SU-DHL-6 (cell line): Measurements from ENCODE around the gene SGPP2.

Experiments used
- CTCF ChIP-seq: fragments of 200-600 bp; sonication (generic); IDR thresholded peaks from one replicate; pipeline ENCODE4 v1.5.1; 2017; ENCODE audit warnings: antibody characterized with exemption, mild to moderate bottlenecking, low read length, moderate library complexity; ENCODE audit not compliant: insufficient read depth, poor library complexity, severe bottlenecking
- EZH2phosphoT487 ChIP-seq: fragments of 200-600 bp; sonication (generic), shearing (Covaris generic); conservative IDR thresholded peaks from 2 replicates; pipeline ENCODE4 v1.6.1; 2018; ENCODE audit warnings: mild to moderate bottlenecking, antibody characterized with exemption, low read length, moderate library complexity, mixed read lengths

GRCh38 chr2:222383255-222383654, 41.1 kb upstream of the SGPP2 start:
- no peak for TF ChIP-seq CTCF
- no peak for TF ChIP-seq EZH2phosphoT487
